GM18861 (cell line): ENCODE measurements around the gene SLC9A5.
A peak's percentile ranks its signal among the peaks of the same experiment; 100 is the strongest.

Source experiments
- ATAC-seq: cut with Tn5 transposase; IDR thresholded peaks from one replicate; pipeline ENCODE4 v1.9.1; 2021; ENCODE audit not compliant: unreplicated experiment

SLC9A5 gene

GRCh38 chr16:67305216-67306071, 56.7 kb downstream of the SLC9A5 start:
- no peak for ATAC-seq

- no peak for ATAC-seq
Measured at GRCh38 chr16:67310561-67310960, 61.8 kb downstream of the SLC9A5 start.

GRCh38 chr16:67311607-67312488, 63.1 kb downstream of the SLC9A5 start:
- ATAC-seq, result peak; percentile 66

GRCh38 chr16:67312719-67313118, 63.9 kb downstream of the SLC9A5 start:
- ATAC-seq, result no peak

GRCh38 chr16:67317853-67318252, 69.1 kb downstream of the SLC9A5 start:
- ATAC-seq, result no peak
